ENCODE measurements around the gene PDE5A.

- TF ChIP-seq POLR2AphosphoS5 (IDR thresholded peaks at IDR 0.05; ENCODE audit: low read depth, low read length): no peak
- TF ChIP-seq FOXP2 (optimal IDR thresholded peaks at IDR 0.05; ENCODE audit: borderline replicate concordance, extremely low read depth, extremely low read length, insufficient read depth): no peak
- TF ChIP-seq REST (IDR thresholded peaks at IDR 0.05; ENCODE audit: insufficient read depth in 1 of 2, low read depth in 2 of 2, low read length in 2 of 2): no peak
Measured at GRCh38 chr4:119549639-119550038, 79.0 kb downstream of the PDE5A start.

Data from PFSK-1 (cell line).